GM10847 (cell line): ENCODE results near the gene ZNF407.

Source experiments
- POLR2A ChIP-seq: IDR thresholded peaks from 2 replicates; pipeline ENCODE4 v1.6.1; 2011; ENCODE audit not compliant: insufficient read length; ENCODE audit errors: extremely low read depth

ZNF407 gene

GRCh38 chr18:75031717-75032317 is 434.1 kb downstream of the ZNF407 start:
- no peak for TF ChIP-seq POLR2A

- TF ChIP-seq POLR2A: no peak
These were observed 435.8 kb downstream of the ZNF407 start for GRCh38 chr18:75033516-75033915.

GRCh38 chr18:75034937-75035336 is 437.3 kb downstream of the ZNF407 start:
- TF ChIP-seq POLR2A: no peak

- TF ChIP-seq POLR2A: no peak
These were observed 438.3 kb downstream of the ZNF407 start for GRCh38 chr18:75035928-75036327.

- no peak for TF ChIP-seq POLR2A
These were observed 439.4 kb downstream of the ZNF407 start for GRCh38 chr18:75036917-75037688.

- TF ChIP-seq POLR2A: no peak
These were observed 440.0 kb downstream of the ZNF407 start for GRCh38 chr18:75037689-75037955.

GRCh38 chr18:75041586-75041985 is 443.9 kb downstream of the ZNF407 start:
- TF ChIP-seq POLR2A: no peak

GRCh38 chr18:75043478-75043877 is 445.8 kb downstream of the ZNF407 start:
- TF ChIP-seq POLR2A: no peak

GRCh38 chr18:75044296-75044695 is 446.6 kb downstream of the ZNF407 start:
- no peak for TF ChIP-seq POLR2A

GRCh38 chr18:75044791-75045190 is 447.1 kb downstream of the ZNF407 start:
- no peak for TF ChIP-seq POLR2A

- TF ChIP-seq POLR2A: no peak
These were observed 447.6 kb downstream of the ZNF407 start for GRCh38 chr18:75045272-75045671.

- TF ChIP-seq POLR2A: no peak
These were observed 449.7 kb downstream of the ZNF407 start for GRCh38 chr18:75047240-75047961.

GRCh38 chr18:75048776-75049454 is 451.2 kb downstream of the ZNF407 start:
- no peak for TF ChIP-seq POLR2A

GRCh38 chr18:75049455-75049789 is 451.8 kb downstream of the ZNF407 start:
- TF ChIP-seq POLR2A: no peak

- TF ChIP-seq POLR2A: no peak
These were observed 454.1 kb downstream of the ZNF407 start for GRCh38 chr18:75051757-75052156.

- no peak for TF ChIP-seq POLR2A
These were observed 454.8 kb downstream of the ZNF407 start for GRCh38 chr18:75052475-75052874.
